Measurements from ENCODE around the gene TEX53. TPM values are rescaled to one million over a fixed set of nuclear protein-coding genes. Genes with fewer than 3 reads are reported as not detected.
A peak's percentile ranks its signal among the peaks of the same experiment; 100 is the strongest.

TEX53 gene
- total RNA-seq, 1 donor from 2014 or later: not detected

- DNase-seq (ENCODE audit: low read depth): no peak
- no peak for TF ChIP-seq CTCF (IDR thresholded peaks at IDR 0.05; ENCODE audit: insufficient read depth, low read length, poor library complexity, severe bottlenecking)
- Histone ChIP-seq H3K36me3 (ENCODE audit: control insufficient read depth, insufficient read depth, low read length) (no peaks in the 10 kb centered on the region), H3K4me3 (ENCODE audit: low read depth, low read length) (no peak overlapping the region), H3K27me3 (ENCODE audit: control insufficient read depth, insufficient read depth, low read length) (no peaks in the 10 kb centered on the region)
These were observed 26.4 kb upstream of the TEX53 start for GRCh38 chr9:114684036-114684435.

GRCh38 chr9:114682846-114683245, 25.2 kb upstream of the TEX53 start:
- Histone ChIP-seq H3K4me3 (ENCODE audit: low read depth, low read length) (no peak overlapping the region), H3K36me3 (ENCODE audit: control insufficient read depth, insufficient read depth, low read length) (no peaks in the 10 kb centered on the region), H3K27me3 (ENCODE audit: control insufficient read depth, insufficient read depth, low read length) (no peaks in the 10 kb centered on the region)
- no peak for TF ChIP-seq CTCF (IDR thresholded peaks at IDR 0.05; ENCODE audit: insufficient read depth, low read length, poor library complexity, severe bottlenecking)
- DNase-seq (ENCODE audit: low read depth): no peak

GRCh38 chr9:114681594-114682332, 24.2 kb upstream of the TEX53 start, which contains the start of gene TEX48:
Gene TEX48, minus strand, starts transcription at chr9:114682192. Its CDS starts 10,469 bp downstream, at chr9:114671723.
- no peaks in the 10 kb centered on the region for H3K27me3 ChIP-seq (ENCODE audit: control insufficient read depth, insufficient read depth, low read length)
- peak; percentile 84 for TF ChIP-seq CTCF (IDR thresholded peaks at IDR 0.05; ENCODE audit: insufficient read depth, low read length, poor library complexity, severe bottlenecking)
- no peak within 1 kb of the TSS for H3K4me3 ChIP-seq (ENCODE audit: low read depth, low read length)
- DNase-seq (ENCODE audit: low read depth): no peak
- H3K36me3 ChIP-seq (ENCODE audit: control insufficient read depth, insufficient read depth, low read length): no peaks in the 10 kb centered on the region

DNA sequence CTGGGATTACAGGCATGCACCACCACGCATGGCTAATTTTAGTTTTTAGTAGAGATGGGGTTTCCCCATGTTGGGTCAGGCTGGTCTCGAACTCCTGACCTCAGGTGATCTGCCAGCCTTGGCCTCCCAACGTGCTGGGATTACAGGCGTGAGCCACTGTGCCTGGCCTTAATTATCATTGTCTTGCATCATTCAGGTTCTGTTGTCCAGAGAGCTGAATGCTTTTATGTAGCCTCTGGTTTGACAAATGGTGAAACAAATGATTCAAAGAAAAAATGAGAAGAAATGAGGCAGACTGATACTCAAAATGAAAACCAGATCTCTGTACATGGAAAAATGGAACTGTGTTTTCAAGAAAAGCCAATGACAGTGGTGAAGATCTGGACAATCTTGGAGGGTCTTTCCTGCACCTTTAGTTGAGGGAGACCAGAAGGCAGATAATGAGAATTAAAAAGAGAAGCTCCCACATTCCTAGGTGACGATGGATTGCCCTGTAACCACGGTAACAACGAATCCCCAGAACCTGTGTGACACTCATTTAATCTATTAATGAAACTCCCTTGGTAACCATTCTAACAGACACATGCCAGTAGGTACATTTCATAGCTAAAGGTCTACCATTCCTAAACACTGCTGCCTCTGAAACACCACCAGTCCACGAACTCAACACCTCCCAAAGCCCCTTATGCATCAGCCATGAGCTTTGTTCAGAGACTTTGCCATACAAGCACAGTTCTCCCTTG, 22.8 kb upstream of the TEX53 start:
- Histone ChIP-seq H3K36me3 (ENCODE audit: control insufficient read depth, insufficient read depth, low read length) (no peaks in the 10 kb centered on the region), H3K27me3 (ENCODE audit: control insufficient read depth, insufficient read depth, low read length) (no peaks in the 10 kb centered on the region), H3K4me3 (ENCODE audit: low read depth, low read length) (no peak overlapping the region)
- DNase-seq (ENCODE audit: low read depth): no peak
- TF ChIP-seq CTCF (IDR thresholded peaks at IDR 0.05; ENCODE audit: insufficient read depth, low read length, poor library complexity, severe bottlenecking): no peak

DNA sequence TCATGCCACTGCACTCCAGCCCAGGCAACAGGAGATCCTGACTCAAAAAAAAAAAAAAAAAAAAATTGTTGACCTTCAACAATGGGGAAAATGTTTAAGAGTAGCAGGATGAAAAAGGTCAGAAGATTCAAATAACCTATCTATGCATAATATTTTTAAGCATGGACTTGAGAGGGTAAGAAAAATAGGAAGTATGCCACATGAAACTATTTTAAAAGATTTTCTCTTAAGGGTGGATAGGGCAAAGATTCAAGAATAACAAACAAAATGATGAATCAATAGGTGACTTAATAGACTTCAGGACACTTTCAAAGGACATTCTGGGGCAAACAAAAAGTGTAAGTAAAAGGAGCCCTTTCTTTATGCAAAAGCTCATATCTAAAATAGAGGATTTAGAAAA, 21.2 kb upstream of the TEX53 start:
- DNase-seq (ENCODE audit: low read depth): no peak
- H3K4me3 ChIP-seq (ENCODE audit: low read depth, low read length): no peak overlapping the region
- no peaks in the 10 kb centered on the region for H3K36me3 ChIP-seq (ENCODE audit: control insufficient read depth, insufficient read depth, low read length)
- no peaks in the 10 kb centered on the region for H3K27me3 ChIP-seq (ENCODE audit: control insufficient read depth, insufficient read depth, low read length)
- no peak for TF ChIP-seq CTCF (IDR thresholded peaks at IDR 0.05; ENCODE audit: insufficient read depth, low read length, poor library complexity, severe bottlenecking)
